Measurements from ENCODE around the gene FCER1A.

FCER1A gene

GRCh38 chr1:159352436-159352835 lies 50.3 kb downstream of the FCER1A start:
- H3K27me3 ChIP-seq (ENCODE audit: insufficient read depth, insufficient read length), result no peaks in the 10 kb centered on the region
- H3K9me3 ChIP-seq (ENCODE audit: insufficient read depth, low read length), result no peaks in the 10 kb centered on the region
- H3K36me3 ChIP-seq (ENCODE audit: insufficient read depth, insufficient read length, low read length), result no peaks in the 10 kb centered on the region
- TF ChIP-seq SUZ12 (IDR thresholded peaks at IDR 0.05; ENCODE audit: extremely low read depth, insufficient read depth, insufficient read length), result no peak
- no peak for TF ChIP-seq YY1 (IDR thresholded peaks at IDR 0.05; ENCODE audit: insufficient read depth, insufficient read length)
- TF ChIP-seq ZNF274 (IDR thresholded peaks at IDR 0.05; ENCODE audit: low read depth, low read length), result no peak
- no peak overlapping the region for H3K4me3 ChIP-seq (ENCODE audit: insufficient read length, low read depth)
- no peaks in the 10 kb centered on the region for H3K4me1 ChIP-seq (ENCODE audit: insufficient read depth, insufficient read length)
- no peak for DNase-seq (ENCODE audit: low read depth, low spot score)
- H3K9ac ChIP-seq (ENCODE audit: insufficient read length, low read depth), result no peak overlapping the region
